ENCODE measurements around the gene PARS2.

GRCh38 chr1:54723985-54724384 is 40.3 kb downstream of the PARS2 start:
- TF ChIP-seq CTCF (IDR thresholded peaks at IDR 0.05), result no peak
- no peak for TF ChIP-seq POLR2A (IDR thresholded peaks at IDR 0.05)
